ENCODE data around the gene ZNF595.

The ZNF595 gene

GRCh38 chr4:114149-114548 is 61.0 kb downstream of the ZNF595 start:
- Histone ChIP-seq H2BK12ac (ENCODE audit: low read length in 2 of 2) (no peak overlapping the region), H2BK5ac (ENCODE audit: low read depth, low read length, poor library complexity, severe bottlenecking) (no peak overlapping the region), H3K27me3 (ENCODE audit: control insufficient read depth in 1 of 2, insufficient read depth in 1 of 2, low read length in 2 of 2) (peaks cover 2 to 4% of the 10 kb centered on the region in 2 experiments), H2AFZ (ENCODE audit: low read depth, low read length) (no peak overlapping the region), H2BK15ac (ENCODE audit: low read depth, poor library complexity, severe bottlenecking) (no peak overlapping the region), H3K4me1 (ENCODE audit: control insufficient read depth, insufficient read depth, low read depth, low read length) (no peaks in the 10 kb centered on the region), H3K18ac (ENCODE audit: low read depth in 1 of 2, low read length in 2 of 2) (no peak overlapping the region), H3K79me1 (replicated peaks; ENCODE audit: low read length, poor library complexity, severe bottlenecking) (no peaks in the 10 kb centered on the region), H3K14ac (ENCODE audit: low read length in 2 of 2) (no peak overlapping the region), H3K4ac (ENCODE audit: low read depth in 1 of 2, low read length in 2 of 2) (no peak overlapping the region), H3K23ac (ENCODE audit: low read length in 2 of 2) (no peak overlapping the region), H3K9ac (ENCODE audit: low read length) (no peak overlapping the region), H2BK120ac (ENCODE audit: low read depth, low read length) (no peak overlapping the region), H4K91ac (ENCODE audit: low read length) (no peak overlapping the region), H3K36me3 (ENCODE audit: control insufficient read depth in 1 of 2, insufficient read depth in 2 of 2, low read depth in 1 of 2, low read length in 2 of 2) (no peaks in the 10 kb centered on the region), H3K27ac (ENCODE audit: low read length, poor library complexity, severe bottlenecking) (no peak overlapping the region), H2AK5ac (ENCODE audit: low read length, severe bottlenecking) (no peak overlapping the region), H4K8ac (ENCODE audit: low read length) (no peak overlapping the region), H3K4me3 (ENCODE audit: insufficient read depth in 1 of 2, low read depth in 1 of 2, low read length in 2 of 2) (no peak overlapping the region), H3K4me2 (ENCODE audit: low read length, poor library complexity, severe bottlenecking) (no peak overlapping the region), H3K9me3 (ENCODE audit: control insufficient read depth, low read length) (peaks cover 87% of the 10 kb centered on the region)
- DNase-seq, result no peak

DNA sequence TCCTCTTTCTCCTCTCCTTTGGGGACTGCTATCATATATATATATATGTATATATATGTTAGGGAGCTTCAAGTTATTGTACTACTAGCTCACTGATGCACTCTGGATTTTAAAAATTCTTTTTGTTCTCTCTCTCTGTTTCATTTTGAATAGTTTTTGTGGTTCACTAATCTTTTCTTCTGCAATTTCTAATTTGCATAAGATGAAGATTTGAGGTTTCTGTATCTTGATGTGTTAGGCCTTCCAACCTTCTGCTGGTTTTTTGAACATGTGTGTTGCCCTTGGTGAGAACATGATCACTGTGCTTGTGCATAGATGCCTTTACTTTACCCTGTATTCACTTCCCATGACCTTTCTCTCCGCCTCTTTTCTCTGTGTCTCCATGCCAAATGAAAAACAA is 63.4 kb downstream of the ZNF595 start:
- H3K9me3 ChIP-seq (ENCODE audit: control insufficient read depth, low read length), result peaks cover 82% of the 10 kb centered on the region
- H3K9ac ChIP-seq (ENCODE audit: low read length), result no peak overlapping the region
- H2BK5ac ChIP-seq (ENCODE audit: low read depth, low read length, poor library complexity, severe bottlenecking), result no peak overlapping the region
- H2BK15ac ChIP-seq (ENCODE audit: low read depth, poor library complexity, severe bottlenecking), result no peak overlapping the region
- H3K4ac ChIP-seq (ENCODE audit: low read depth in 1 of 2, low read length in 2 of 2), result no peak overlapping the region
- WGBS, result no CpG with 5 or more reads among the region's 1 CpG
- H3K23ac ChIP-seq (ENCODE audit: low read length in 2 of 2), result no peak overlapping the region
- H3K4me3 ChIP-seq (ENCODE audit: insufficient read depth in 1 of 2, low read depth in 1 of 2, low read length in 2 of 2), result no peak overlapping the region
- no peaks in the 10 kb centered on the region for H3K27me3 ChIP-seq (ENCODE audit: control insufficient read depth in 1 of 2, insufficient read depth in 1 of 2, low read length in 2 of 2)
- H3K18ac ChIP-seq (ENCODE audit: low read depth in 1 of 2, low read length in 2 of 2), result no peak overlapping the region
- H3K4me1 ChIP-seq (ENCODE audit: control insufficient read depth, insufficient read depth, low read depth, low read length), result no peaks in the 10 kb centered on the region
- no peak overlapping the region for H2AFZ ChIP-seq (ENCODE audit: low read depth, low read length)
- no peak overlapping the region for H2BK12ac ChIP-seq (ENCODE audit: low read length in 2 of 2)
- H2AK5ac ChIP-seq (ENCODE audit: low read length, severe bottlenecking), result no peak overlapping the region
- H4K91ac ChIP-seq (ENCODE audit: low read length), result no peak overlapping the region
- no peak overlapping the region for H3K27ac ChIP-seq (ENCODE audit: low read length, poor library complexity, severe bottlenecking)
- no peak overlapping the region for H4K8ac ChIP-seq (ENCODE audit: low read length)
- H3K79me1 ChIP-seq (replicated peaks; ENCODE audit: low read length, poor library complexity, severe bottlenecking), result no peaks in the 10 kb centered on the region
- H3K14ac ChIP-seq (ENCODE audit: low read length in 2 of 2), result no peak overlapping the region
- no peak for DNase-seq
- no peak overlapping the region for H2BK120ac ChIP-seq (ENCODE audit: low read depth, low read length)
- H3K4me2 ChIP-seq (ENCODE audit: low read length, poor library complexity, severe bottlenecking), result no peak overlapping the region
- no peaks in the 10 kb centered on the region for H3K36me3 ChIP-seq (ENCODE audit: control insufficient read depth in 1 of 2, insufficient read depth in 2 of 2, low read depth in 1 of 2, low read length in 2 of 2)

DNA sequence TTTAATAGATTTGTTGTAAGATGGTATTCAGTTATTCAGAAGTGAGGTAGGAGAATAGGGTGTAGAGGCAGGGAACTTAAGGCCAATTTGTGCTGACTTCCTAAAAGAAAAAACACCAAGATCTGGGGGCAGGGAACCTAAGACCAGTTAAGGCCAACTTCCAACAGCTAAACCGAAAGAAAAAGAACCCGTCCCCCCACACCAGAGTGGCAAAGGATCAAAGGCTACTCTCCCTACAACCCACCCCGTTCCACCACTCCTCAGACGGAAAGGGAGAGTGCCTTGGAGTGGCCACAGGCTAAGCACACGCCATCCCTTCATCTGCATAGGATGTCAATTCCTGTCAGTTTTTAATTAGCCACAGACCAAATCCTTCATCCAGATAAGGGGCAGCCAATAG is 67.5 kb downstream of the ZNF595 start:
- Histone ChIP-seq H3K23ac (ENCODE audit: low read length in 2 of 2) (no peak overlapping the region), H3K4me3 (ENCODE audit: insufficient read depth in 1 of 2, low read depth in 1 of 2, low read length in 2 of 2) (no peak overlapping the region), H2BK12ac (ENCODE audit: low read length in 2 of 2) (no peak overlapping the region), H3K79me1 (replicated peaks; ENCODE audit: low read length, poor library complexity, severe bottlenecking) (no peaks in the 10 kb centered on the region), H3K27me3 (ENCODE audit: control insufficient read depth in 1 of 2, insufficient read depth in 1 of 2, low read length in 2 of 2) (no peaks in the 10 kb centered on the region), H4K8ac (ENCODE audit: low read length) (no peak overlapping the region), H3K9ac (ENCODE audit: low read length) (no peak overlapping the region), H3K4me2 (ENCODE audit: low read length, poor library complexity, severe bottlenecking) (no peak overlapping the region), H3K36me3 (ENCODE audit: control insufficient read depth in 1 of 2, insufficient read depth in 2 of 2, low read depth in 1 of 2, low read length in 2 of 2) (no peaks in the 10 kb centered on the region), H3K18ac (ENCODE audit: low read depth in 1 of 2, low read length in 2 of 2) (no peak overlapping the region), H2AK5ac (ENCODE audit: low read length, severe bottlenecking) (no peak overlapping the region), H2AFZ (ENCODE audit: low read depth, low read length) (no peak overlapping the region), H3K9me3 (ENCODE audit: control insufficient read depth, low read length) (peaks cover 55% of the 10 kb centered on the region), H4K91ac (ENCODE audit: low read length) (no peak overlapping the region), H3K27ac (ENCODE audit: low read length, poor library complexity, severe bottlenecking) (no peak overlapping the region), H3K4me1 (ENCODE audit: control insufficient read depth, insufficient read depth, low read depth, low read length) (peaks cover 1% of the 10 kb centered on the region), H2BK120ac (ENCODE audit: low read depth, low read length) (no peak overlapping the region), H3K4ac (ENCODE audit: low read depth in 1 of 2, low read length in 2 of 2) (no peak overlapping the region), H2BK5ac (ENCODE audit: low read depth, low read length, poor library complexity, severe bottlenecking) (no peak overlapping the region), H2BK15ac (ENCODE audit: low read depth, poor library complexity, severe bottlenecking) (no peak overlapping the region), H3K14ac (ENCODE audit: low read length in 2 of 2) (no peak overlapping the region)
- DNase-seq, result no peak
- 72% methylated on average over 5 of the region's 5 CpGs for WGBS

- Histone ChIP-seq H3K14ac (ENCODE audit: low read length in 2 of 2) (no peak overlapping the region), H3K4me2 (ENCODE audit: low read length, poor library complexity, severe bottlenecking) (no peak overlapping the region), H2BK5ac (ENCODE audit: low read depth, low read length, poor library complexity, severe bottlenecking) (no peak overlapping the region), H2BK120ac (ENCODE audit: low read depth, low read length) (no peak overlapping the region), H4K8ac (ENCODE audit: low read length) (no peak overlapping the region), H3K9ac (ENCODE audit: low read length) (no peak overlapping the region), H3K23ac (ENCODE audit: low read length in 2 of 2) (no peak overlapping the region), H3K4me3 (ENCODE audit: insufficient read depth in 1 of 2, low read depth in 1 of 2, low read length in 2 of 2) (no peak overlapping the region), H2AFZ (ENCODE audit: low read depth, low read length) (no peak overlapping the region), H3K9me3 (ENCODE audit: control insufficient read depth, low read length) (peaks cover 50% of the 10 kb centered on the region), H2BK12ac (ENCODE audit: low read length in 2 of 2) (no peak overlapping the region), H3K27me3 (ENCODE audit: control insufficient read depth in 1 of 2, insufficient read depth in 1 of 2, low read length in 2 of 2) (no peaks in the 10 kb centered on the region), H3K36me3 (ENCODE audit: control insufficient read depth in 1 of 2, insufficient read depth in 2 of 2, low read depth in 1 of 2, low read length in 2 of 2) (peaks cover 0 to 1% of the 10 kb centered on the region in 2 experiments), H2AK5ac (ENCODE audit: low read length, severe bottlenecking) (no peak overlapping the region), H3K27ac (ENCODE audit: low read length, poor library complexity, severe bottlenecking) (no peak overlapping the region), H4K91ac (ENCODE audit: low read length) (no peak overlapping the region), H3K18ac (ENCODE audit: low read depth in 1 of 2, low read length in 2 of 2) (no peak overlapping the region), H3K79me1 (replicated peaks; ENCODE audit: low read length, poor library complexity, severe bottlenecking) (no peaks in the 10 kb centered on the region), H3K4me1 (ENCODE audit: control insufficient read depth, insufficient read depth, low read depth, low read length) (peaks cover 4% of the 10 kb centered on the region), H2BK15ac (ENCODE audit: low read depth, poor library complexity, severe bottlenecking) (no peak overlapping the region), H3K4ac (ENCODE audit: low read depth in 1 of 2, low read length in 2 of 2) (no peak overlapping the region)
- DNase-seq, result no peak
- WGBS, result 91% methylated on average over 4 of the region's 7 CpGs
Measured at GRCh38 chr4:121408-122084, 68.4 kb downstream of the ZNF595 start.

All from mesenchymal stem cell (in vitro differentiated cells and primary cell).